ENCODE data around the gene ZFP3.

DNA sequence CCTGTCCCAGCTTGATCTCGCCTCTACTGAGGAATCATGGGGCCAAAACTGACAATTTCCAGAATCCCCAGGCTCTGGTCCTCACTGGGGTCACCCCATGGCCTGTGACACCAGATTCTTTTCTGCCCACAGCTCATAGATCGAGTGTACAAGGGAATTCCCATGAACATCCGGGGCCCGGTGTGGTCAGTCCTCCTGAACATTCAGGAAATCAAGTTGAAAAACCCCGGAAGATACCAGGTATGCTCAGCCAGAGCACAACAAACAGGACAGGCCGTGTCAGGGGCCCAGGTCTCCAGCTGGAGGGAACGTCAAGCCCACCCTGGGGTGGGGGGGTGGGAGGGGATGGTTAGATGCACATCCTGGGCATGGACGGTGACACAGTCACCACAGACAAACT lies 55.0 kb downstream of the ZFP3 start:
- TF ChIP-seq, protein P1, sequence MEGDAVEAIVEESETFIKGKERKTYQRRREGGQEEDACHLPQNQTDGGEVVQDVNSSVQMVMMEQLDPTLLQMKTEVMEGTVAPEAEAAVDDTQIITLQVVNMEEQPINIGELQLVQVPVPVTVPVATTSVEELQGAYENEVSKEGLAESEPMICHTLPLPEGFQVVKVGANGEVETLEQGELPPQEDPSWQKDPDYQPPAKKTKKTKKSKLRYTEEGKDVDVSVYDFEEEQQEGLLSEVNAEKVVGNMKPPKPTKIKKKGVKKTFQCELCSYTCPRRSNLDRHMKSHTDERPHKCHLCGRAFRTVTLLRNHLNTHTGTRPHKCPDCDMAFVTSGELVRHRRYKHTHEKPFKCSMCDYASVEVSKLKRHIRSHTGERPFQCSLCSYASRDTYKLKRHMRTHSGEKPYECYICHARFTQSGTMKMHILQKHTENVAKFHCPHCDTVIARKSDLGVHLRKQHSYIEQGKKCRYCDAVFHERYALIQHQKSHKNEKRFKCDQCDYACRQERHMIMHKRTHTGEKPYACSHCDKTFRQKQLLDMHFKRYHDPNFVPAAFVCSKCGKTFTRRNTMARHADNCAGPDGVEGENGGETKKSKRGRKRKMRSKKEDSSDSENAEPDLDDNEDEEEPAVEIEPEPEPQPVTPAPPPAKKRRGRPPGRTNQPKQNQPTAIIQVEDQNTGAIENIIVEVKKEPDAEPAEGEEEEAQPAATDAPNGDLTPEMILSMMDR (IDR thresholded peaks at IDR 0.05; ENCODE audit: low read length) = no peak
- TF ChIP-seq EZH2 (optimal IDR thresholded peaks at IDR 0.05; ENCODE audit: low read depth, low read length) = no peak
